NCI-H187 treated with DMSO at 0.1 percent for 48 hours (cell line): ENCODE results near the gene SLC35B4.

Experiments
- DNase-seq: peaks from one replicate; lab custom pipeline; 2025; lab: John Stamatoyannopoulos, UW

The SLC35B4 gene

GRCh38 chr7:134316539-134317344 is at the start of gene SLC35B4:
SLC35B4 (minus strand) TSS chr7:134316930; CDS start chr7:134316751, 179 bp downstream.
- DNase-seq, result peak; percentile 89

GRCh38 chr7:134366481-134366880 is 49.8 kb upstream of the SLC35B4 start:
- DNase-seq, result no peak

GRCh38 chr7:134365341-134366054 is 48.8 kb upstream of the SLC35B4 start:
- DNase-seq, result no peak

- no peak for DNase-seq
Observed at GRCh38 chr7:134364619-134365037, 47.9 kb upstream of the SLC35B4 start.

GRCh38 chr7:134362587-134363483 is 46.1 kb upstream of the SLC35B4 start:
- no peak for DNase-seq

GRCh38 chr7:134359787-134360432 is 43.2 kb upstream of the SLC35B4 start:
- DNase-seq, result no peak

- DNase-seq, result no peak
Observed at GRCh38 chr7:134357486-134357885, 40.8 kb upstream of the SLC35B4 start.

- DNase-seq, result no peak
Observed at GRCh38 chr7:134356421-134356936, 39.7 kb upstream of the SLC35B4 start.

- no peak for DNase-seq
Observed at GRCh38 chr7:134355927-134356326, 39.2 kb upstream of the SLC35B4 start.

- no peak for DNase-seq
Observed at GRCh38 chr7:134355004-134355525, 38.3 kb upstream of the SLC35B4 start.

- no peak for DNase-seq
Observed at GRCh38 chr7:134353411-134353810, 36.7 kb upstream of the SLC35B4 start.

- DNase-seq, result no peak
Observed at GRCh38 chr7:134351424-134351823, 34.7 kb upstream of the SLC35B4 start.

- DNase-seq, result no peak
Observed at GRCh38 chr7:134350709-134351108, 34.0 kb upstream of the SLC35B4 start.

- DNase-seq, result no peak
Observed at GRCh38 chr7:134347567-134347966, 30.8 kb upstream of the SLC35B4 start.

- DNase-seq, result no peak
Observed at GRCh38 chr7:134343796-134344195, 27.1 kb upstream of the SLC35B4 start.

GRCh38 chr7:134343136-134343535 is 26.4 kb upstream of the SLC35B4 start:
- DNase-seq, result no peak

GRCh38 chr7:134339475-134339874 is 22.7 kb upstream of the SLC35B4 start:
- DNase-seq, result no peak

- no peak for DNase-seq
Observed at GRCh38 chr7:134337980-134338379, 21.2 kb upstream of the SLC35B4 start.

- DNase-seq, result no peak
Observed at GRCh38 chr7:134334408-134334807, 17.7 kb upstream of the SLC35B4 start.

- no peak for DNase-seq
Observed at GRCh38 chr7:134333943-134334342, 17.2 kb upstream of the SLC35B4 start.

GRCh38 chr7:134332892-134333291 is 16.2 kb upstream of the SLC35B4 start:
- no peak for DNase-seq
